ENCODE results near the gene SLX4IP.
A peak's percentile ranks its signal among the peaks of the same experiment; 100 is the strongest.

SLX4IP gene

DNA sequence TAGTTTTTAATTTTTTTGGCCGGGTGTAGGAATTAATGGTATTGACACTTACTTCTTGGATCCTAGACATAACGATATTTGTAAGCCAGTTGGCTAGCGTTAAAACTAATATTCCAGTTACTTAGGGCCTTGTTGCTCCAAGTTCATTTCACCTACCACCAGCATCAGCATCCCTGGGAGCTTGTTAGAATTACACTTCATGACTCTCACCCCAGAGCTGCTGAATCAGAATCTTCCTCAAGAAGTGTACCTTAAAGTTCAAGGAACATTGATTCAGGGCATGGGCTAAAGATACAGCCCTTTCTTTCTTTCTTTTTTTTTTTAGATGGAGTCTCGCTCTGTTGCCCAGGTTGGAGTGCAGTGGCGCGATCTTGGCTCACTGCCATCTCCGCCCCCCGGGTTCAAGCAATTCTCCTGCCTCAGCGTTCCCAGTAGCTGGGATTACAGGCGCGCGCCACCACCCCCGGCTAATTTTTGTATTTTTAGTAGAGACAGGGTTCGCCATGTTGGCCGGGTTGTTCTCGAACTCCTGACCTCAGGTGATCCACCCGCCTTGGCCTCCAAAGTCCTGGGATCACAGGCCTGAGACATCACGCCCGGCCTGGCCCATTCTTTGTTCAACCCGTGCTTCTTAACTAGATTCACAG lies 1.1 kb downstream of the SLX4IP start:
- no peak for DNase-seq (ENCODE audit: low read depth in 2 of 2)
- no peak overlapping the region for H3K4me3 ChIP-seq (replicated peaks in 1 of 2; ENCODE audit: low read depth in 2 of 2, low read length in 2 of 2)
- TF ChIP-seq, protein P1, sequence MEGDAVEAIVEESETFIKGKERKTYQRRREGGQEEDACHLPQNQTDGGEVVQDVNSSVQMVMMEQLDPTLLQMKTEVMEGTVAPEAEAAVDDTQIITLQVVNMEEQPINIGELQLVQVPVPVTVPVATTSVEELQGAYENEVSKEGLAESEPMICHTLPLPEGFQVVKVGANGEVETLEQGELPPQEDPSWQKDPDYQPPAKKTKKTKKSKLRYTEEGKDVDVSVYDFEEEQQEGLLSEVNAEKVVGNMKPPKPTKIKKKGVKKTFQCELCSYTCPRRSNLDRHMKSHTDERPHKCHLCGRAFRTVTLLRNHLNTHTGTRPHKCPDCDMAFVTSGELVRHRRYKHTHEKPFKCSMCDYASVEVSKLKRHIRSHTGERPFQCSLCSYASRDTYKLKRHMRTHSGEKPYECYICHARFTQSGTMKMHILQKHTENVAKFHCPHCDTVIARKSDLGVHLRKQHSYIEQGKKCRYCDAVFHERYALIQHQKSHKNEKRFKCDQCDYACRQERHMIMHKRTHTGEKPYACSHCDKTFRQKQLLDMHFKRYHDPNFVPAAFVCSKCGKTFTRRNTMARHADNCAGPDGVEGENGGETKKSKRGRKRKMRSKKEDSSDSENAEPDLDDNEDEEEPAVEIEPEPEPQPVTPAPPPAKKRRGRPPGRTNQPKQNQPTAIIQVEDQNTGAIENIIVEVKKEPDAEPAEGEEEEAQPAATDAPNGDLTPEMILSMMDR (IDR thresholded peaks at IDR 0.05; ENCODE audit: low read depth, low read length) = no peak

DNA sequence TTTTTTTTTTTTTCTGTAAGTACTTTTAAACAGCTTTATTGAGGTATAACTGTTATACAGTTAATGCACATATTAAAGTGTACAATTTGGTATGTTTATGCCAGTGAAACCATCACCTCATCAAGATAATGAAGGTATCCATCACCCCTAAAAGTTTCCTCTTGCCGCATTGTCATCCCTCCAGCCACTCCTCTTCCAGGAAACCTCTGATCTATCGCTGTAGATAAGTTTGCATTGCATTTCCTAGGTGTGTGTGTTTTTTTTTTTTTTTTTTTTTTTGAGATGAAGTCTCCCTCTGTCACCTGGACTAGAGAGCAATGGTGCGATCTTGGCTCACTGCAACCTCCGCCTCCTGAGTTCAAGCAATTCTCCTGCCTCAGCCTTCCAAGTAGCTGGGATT lies 3.1 kb downstream of the SLX4IP start:
- TF ChIP-seq, protein P1 (IDR thresholded peaks at IDR 0.05; ENCODE audit: low read depth, low read length) = no peak
- no peak for DNase-seq (ENCODE audit: low read depth in 2 of 2)
- no peak overlapping the region for H3K4me3 ChIP-seq (replicated peaks in 1 of 2; ENCODE audit: low read depth in 2 of 2, low read length in 2 of 2)

DNA sequence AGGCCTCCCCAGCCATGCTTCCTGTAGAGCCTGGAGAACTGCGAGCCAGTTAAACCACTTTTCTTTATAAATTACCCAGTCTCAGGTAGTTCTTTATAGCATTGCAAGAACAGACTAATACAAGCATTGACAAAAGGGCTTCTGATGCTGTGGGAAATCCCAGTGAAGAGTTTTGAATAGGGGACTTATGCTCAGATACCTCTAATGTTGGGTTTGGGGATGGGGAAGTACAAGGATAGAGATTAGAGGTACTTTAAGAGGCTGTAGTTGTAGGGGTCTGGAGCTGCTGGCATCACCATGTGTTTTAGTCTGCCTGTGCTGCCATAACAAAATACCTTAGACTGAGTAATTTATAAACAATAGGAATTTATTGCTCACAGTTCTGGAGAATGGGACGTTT lies 8.8 kb downstream of the SLX4IP start:
- no peak for DNase-seq (ENCODE audit: low read depth in 2 of 2)
- no peak overlapping the region for H3K4me3 ChIP-seq (replicated peaks in 1 of 2; ENCODE audit: low read depth in 2 of 2, low read length in 2 of 2)

DNA sequence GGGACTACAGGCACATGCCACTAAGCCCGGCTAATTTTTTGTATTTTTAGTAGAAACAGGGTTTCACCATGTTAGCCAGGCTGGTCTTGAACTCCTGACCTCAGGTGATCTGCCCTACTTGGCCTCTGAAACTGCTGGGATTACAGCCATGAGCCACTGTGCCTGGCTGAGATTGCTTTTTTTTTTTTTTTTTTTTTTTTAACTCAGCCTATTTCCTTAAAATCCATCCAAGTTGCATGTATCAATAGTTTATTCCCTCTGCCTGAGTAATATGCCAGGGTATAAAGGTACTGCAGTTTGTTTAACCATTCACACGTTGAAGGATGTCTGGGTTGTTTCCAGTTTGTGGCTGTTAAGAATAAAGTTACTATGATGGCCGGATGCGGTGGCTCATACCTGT lies 10.7 kb downstream of the SLX4IP start:
- DNase-seq (ENCODE audit: low read depth in 2 of 2) = no peak
- no peak overlapping the region for H3K4me3 ChIP-seq (replicated peaks in 1 of 2; ENCODE audit: low read depth in 2 of 2, low read length in 2 of 2)
- TF ChIP-seq, protein P1 (IDR thresholded peaks at IDR 0.05; ENCODE audit: low read depth, low read length) = no peak

More for the DNA sequence above, 8.8 kb downstream of the SLX4IP start:
- TF ChIP-seq, protein P1 (IDR thresholded peaks at IDR 0.05; ENCODE audit: low read depth, low read length) = no peak

DNA sequence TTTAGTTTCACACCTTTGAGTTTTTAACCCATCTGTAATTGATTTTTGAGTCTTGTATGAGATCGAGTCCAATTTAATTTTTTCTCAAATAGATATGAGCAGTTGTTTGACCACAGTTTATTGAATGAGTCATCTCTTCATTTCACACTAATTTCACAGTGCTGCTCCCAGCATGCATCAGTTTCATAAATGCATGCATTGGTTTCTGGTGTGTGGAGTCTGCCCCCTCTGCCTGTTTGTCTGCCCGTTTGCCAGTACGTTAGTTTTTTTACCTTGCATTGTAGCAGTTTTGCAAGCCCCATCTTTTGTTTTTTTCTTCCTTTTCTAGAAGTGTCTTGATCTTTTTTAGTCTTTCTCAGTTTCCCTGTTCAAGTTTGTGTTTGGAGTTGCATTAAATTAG lies 11.9 kb downstream of the SLX4IP start:
- DNase-seq (ENCODE audit: low read depth in 2 of 2) = peak; percentile 61 to 72
- TF ChIP-seq, protein P1 (IDR thresholded peaks at IDR 0.05; ENCODE audit: low read depth, low read length) = no peak
- H3K4me3 ChIP-seq (replicated peaks in 1 of 2; ENCODE audit: low read depth in 2 of 2, low read length in 2 of 2) = no peak overlapping the region

DNA sequence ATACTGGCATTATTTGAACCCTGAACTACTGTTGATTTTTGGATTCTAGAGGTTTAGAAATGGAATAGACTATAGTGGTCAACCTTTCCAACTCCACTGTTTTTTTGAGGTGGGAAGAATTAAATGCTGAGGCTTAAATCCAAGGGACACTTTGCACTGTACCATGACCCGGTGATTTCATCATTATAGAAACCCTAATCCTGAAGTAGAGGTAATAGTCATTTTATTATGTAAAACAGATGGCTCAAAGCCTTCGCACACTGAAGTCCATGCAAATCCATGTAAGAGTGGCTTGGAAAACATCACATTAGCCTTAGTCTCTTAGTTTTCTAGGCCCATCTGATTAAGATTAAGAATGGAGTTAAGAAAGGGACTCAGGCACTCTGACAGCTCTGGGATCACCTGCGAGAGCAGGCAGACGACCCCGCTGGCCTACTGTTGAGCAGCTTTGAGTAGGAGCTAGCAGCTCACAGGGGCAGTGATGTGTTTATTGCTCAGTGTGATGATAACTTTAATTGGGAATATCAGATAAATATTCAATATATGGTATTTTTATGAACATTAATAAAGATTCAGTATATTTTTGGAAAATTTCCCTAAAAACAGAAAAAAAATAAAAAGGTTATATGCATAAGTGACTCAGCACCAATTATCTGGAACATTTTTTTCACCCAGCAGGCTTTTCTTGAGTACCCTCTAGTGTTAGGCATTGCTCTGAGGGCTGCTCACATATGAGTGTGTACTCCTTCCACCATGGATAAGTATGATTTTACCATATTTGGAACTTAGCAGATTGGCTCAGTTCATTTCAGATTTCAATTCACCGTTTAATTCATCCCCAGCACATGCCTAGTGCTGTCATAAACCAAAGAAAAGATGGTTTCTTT lies 13.4 kb downstream of the SLX4IP start:
- TF ChIP-seq, protein P1 (IDR thresholded peaks at IDR 0.05; ENCODE audit: low read depth, low read length) = no peak
- peak in 1 of 2 donors; percentile 39 for DNase-seq (ENCODE audit: low read depth in 2 of 2)
- no peak overlapping the region for H3K4me3 ChIP-seq (replicated peaks in 1 of 2; ENCODE audit: low read depth in 2 of 2, low read length in 2 of 2)

Data from cardiac fibroblast (primary cell).